NCI-H2029 treated with DMSO at 0.1 percent for 48 hours (cell line): ENCODE measurements around the gene CASKIN2.
"Not testable (repeated sequence)": the region's sequence is repeated elsewhere in the genome, so short reads cannot be mapped to it uniquely, and the experiment has no call there.

Experiments
- DNase-seq: peaks from one replicate; lab custom pipeline; 2025; lab: John Stamatoyannopoulos, UW

CASKIN2 gene

GRCh38 chr17:75523647-75524046 is 8.3 kb upstream of the CASKIN2 start:
- DNase-seq: no peak

- no peak for DNase-seq
These were observed 6.8 kb upstream of the CASKIN2 start for GRCh38 chr17:75521951-75522727.

- no peak for DNase-seq
These were observed 6.0 kb upstream of the CASKIN2 start for GRCh38 chr17:75521290-75521689.

- DNase-seq: not testable (repeated sequence)
These were observed 5.1 kb upstream of the CASKIN2 start for GRCh38 chr17:75520413-75520812.

GRCh38 chr17:75518983-75519537 is 3.7 kb upstream of the CASKIN2 start:
- no peak for DNase-seq

GRCh38 chr17:75518201-75518600 is 2.9 kb upstream of the CASKIN2 start:
- DNase-seq: no peak

GRCh38 chr17:75517297-75517865 is 2.0 kb upstream of the CASKIN2 start:
- DNase-seq: no peak

GRCh38 chr17:75516619-75517296 is 1.4 kb upstream of the CASKIN2 start:
- no peak for DNase-seq

- peak; percentile 36 for DNase-seq
These were observed 900 bp upstream of the CASKIN2 start, which contains the start of gene TSEN54 for GRCh38 chr17:75516255-75516618. TSEN54 (plus strand) TSS chr17:75516528; CDS start chr17:75516561, 33 bp downstream.

- no peak for DNase-seq
These were observed 330 bp downstream of the CASKIN2 start for GRCh38 chr17:75514919-75515495.

GRCh38 chr17:75514299-75514918 is 928 bp downstream of the CASKIN2 start:
- DNase-seq: no peak

GRCh38 chr17:75513641-75514000 is 1.7 kb downstream of the CASKIN2 start:
- no peak for DNase-seq

- DNase-seq: no peak
These were observed 2.3 kb downstream of the CASKIN2 start for GRCh38 chr17:75512926-75513640.

GRCh38 chr17:75511610-75512575 is 3.4 kb downstream of the CASKIN2 start:
- DNase-seq: no peak

- DNase-seq: no peak
These were observed 4.1 kb downstream of the CASKIN2 start for GRCh38 chr17:75511270-75511609.

- no peak for DNase-seq
These were observed 5.6 kb downstream of the CASKIN2 start for GRCh38 chr17:75509528-75510258.

- DNase-seq: no peak
These were observed 6.4 kb downstream of the CASKIN2 start for GRCh38 chr17:75508931-75509361.

GRCh38 chr17:75507733-75508719 is 7.3 kb downstream of the CASKIN2 start:
- DNase-seq: no peak
